Activated CD4-positive, CD25-positive, alpha-beta regulatory T cell (primary cell): ENCODE results near the gene GPR142.

Experiments
- DNase-seq, 4 experiments: peaks; one replicate each; lab custom pipeline; 2025; lab: John Stamatoyannopoulos, UW

GPR142 gene

GRCh38 chr17:74367206-74367605 lies at the start of gene GPR142:
TSS of gene GPR142 (plus strand) at chr17:74367506. CDS start at chr17:74369541, 2,035 bp downstream.
- DNase-seq, result no peak

GRCh38 chr17:74318391-74318790 lies 48.9 kb upstream of the GPR142 start:
- no peak for DNase-seq

DNA sequence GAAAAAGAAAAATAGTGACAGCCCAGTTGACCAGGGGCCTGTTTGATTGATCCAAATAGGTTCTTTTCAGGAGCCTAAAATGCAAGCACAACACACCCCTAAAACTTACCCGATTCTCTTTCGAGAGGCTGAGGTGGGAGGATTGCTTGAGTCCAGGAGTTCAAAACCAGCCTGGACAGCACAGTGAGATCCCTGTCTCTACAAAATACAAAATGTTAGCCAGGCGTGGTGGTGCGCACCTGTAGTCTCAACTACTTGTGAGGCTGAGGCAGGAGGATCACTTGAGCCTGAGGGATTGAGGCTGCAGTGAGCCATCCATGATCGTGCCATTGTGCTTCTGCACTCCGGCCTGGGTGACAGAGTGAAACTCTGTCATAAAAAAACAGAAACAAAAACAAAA lies 42.8 kb upstream of the GPR142 start:
- DNase-seq, result no peak

GRCh38 chr17:74325376-74325742 lies 41.9 kb upstream of the GPR142 start:
- no peak for DNase-seq

DNA sequence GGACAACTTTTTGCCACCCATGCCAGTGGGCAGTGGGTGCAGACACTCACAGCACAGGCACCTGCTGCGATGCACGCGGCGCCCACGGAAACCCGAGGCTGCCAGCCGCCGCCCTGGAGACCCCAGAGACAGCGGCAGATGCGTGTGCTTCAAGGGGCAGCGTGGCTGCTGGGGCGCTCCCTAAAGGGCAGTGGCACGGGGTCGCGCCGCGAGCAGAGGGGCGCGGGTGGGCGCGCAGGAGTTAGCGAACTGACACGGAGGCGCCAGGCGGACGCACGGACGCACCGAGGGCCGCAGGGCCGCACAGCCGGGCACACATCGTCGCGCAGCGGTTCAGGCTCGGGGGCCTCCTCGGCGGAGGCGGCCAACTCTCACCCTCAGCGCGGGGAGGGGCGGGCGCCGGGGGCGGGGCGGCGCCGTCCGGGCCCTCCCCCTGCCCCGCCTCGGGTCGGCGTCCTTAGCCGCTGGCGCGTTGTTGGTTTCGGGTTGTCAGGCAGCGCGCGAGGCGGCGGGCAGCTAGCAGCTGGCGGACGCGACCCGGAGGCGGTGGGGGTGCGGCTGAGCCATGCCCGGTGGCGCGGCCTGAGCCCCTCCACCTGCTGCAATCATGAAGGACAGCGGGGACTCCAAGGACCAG lies 41.4 kb upstream of the GPR142 start, which contains the start of gene KIF19:
TSS of gene KIF19 (plus strand) at position 484 of the 637 bp plus-strand sequence. CDS start at position 608, 124 bp downstream.
- DNase-seq, result peak in 3 of 4 experiments; percentile 8 to 16 (median 13)

GRCh38 chr17:74326506-74326905 lies 40.8 kb upstream of the GPR142 start:
- no peak for DNase-seq

DNA sequence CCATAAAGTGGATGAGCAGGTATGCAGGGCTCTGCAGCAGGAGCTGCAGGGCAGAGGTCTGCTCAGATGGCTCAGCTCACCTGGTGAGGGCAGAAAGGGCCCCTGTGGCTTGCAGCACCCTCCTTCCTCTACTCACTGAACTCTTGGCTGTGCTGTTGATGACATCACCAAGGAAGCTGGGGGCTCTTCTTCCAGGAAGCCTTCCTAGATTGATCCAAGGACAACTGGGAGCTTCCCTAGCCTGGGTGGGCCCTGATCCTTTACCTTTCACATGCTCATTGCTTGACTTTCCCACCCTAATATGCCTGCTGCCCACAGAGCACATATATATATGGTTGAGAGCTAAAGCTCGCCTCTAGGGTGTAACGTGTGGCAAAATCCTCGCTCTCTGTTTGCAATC lies 38.8 kb upstream of the GPR142 start:
- no peak for DNase-seq

DNA sequence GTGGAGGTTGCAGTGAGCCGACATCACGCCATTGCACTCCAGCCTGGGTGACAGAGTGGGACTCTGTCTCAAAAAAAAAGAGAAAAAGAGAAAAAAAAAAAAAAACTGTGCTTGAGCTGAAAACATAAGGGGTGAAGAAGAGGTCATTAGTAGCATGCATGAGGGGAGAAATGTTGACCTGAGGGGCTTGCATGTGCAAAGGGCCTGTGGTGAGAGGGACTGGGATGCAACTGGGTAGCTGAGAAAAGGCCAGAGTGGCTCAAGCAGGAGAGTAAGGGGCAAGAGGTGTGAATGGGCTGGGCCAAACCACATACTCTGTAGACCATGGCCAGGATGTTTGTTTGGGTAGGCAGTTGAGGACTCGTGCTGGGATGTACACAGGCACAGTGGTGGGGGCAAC lies 37.9 kb upstream of the GPR142 start:
- DNase-seq, result no peak

DNA sequence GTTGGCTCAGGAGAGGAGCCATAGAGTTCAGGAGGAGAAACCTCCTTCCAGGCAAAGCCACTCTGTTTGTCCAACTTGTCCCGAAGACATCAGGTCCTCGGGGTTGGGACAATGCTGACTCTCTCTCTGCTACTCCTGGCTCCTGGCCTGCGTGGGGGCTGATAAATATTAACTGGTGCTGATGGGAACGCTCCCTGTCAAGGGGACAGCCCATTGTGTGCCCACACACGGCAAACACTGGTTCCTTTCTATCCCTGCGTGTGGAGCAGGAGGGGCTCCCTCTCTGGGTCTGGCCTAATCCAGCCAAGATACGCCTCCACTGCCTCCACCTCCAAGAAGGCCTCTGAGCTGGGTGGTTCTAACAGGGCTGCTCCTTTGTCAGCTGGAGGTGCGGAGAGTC lies 36.9 kb upstream of the GPR142 start:
- DNase-seq, result no peak

DNA sequence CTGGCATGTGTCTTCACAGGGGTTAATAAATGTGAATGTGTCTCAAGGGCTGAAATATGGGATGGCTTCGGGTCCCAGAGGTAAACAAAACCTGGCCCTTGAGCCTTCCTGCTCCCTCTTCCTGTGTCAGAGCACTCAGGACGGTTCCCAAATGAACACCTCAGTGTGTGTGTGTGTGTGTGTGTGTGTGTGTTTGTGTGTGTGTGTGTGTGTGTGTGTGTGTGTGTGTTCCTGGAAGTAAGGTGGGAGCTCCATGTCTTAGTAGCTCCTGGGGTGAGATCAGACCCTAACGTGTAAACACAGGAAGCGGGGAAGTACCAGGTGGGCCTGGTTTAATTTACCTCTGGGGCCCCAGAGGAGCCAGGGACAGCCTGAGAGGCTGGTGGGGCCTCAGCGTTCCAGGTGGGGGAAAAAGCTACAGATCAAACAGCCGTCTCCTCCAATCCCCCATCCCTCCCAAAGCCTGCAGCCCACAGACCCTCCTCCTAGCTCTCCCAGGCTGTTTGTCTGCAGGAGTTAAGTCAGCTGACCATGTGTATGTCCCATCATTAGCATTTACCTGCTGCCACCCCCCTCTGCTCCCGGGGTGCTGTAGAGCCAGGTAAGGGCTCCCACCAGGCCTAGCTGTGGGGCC lies 35.2 kb upstream of the GPR142 start:
- no peak for DNase-seq

DNA sequence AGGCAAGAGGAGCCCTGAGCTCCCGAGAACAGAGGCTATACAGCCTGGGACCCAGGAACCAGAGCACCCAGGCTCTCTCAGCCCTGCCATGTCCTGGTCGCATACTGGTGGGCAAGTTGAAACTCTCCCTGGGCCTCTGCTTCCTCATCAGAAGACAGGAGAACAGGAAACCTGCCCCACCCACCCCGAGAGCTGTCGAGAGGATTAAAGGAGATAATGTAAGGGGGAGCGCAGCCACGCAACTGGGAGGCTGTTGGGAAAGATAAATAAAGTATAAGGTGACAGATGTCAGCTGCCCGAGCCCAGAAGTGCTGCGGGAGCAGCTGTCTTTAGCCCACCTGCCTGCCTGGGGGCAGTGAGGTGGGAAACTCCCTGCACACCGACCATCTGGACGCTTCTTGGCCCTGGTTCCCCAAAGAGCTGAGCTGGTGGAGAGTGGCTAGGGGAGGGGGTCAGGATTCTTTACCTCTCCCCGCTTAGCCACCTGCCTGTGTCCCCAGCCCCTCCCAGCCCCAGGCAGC lies 34.5 kb upstream of the GPR142 start:
- DNase-seq, result no peak

DNA sequence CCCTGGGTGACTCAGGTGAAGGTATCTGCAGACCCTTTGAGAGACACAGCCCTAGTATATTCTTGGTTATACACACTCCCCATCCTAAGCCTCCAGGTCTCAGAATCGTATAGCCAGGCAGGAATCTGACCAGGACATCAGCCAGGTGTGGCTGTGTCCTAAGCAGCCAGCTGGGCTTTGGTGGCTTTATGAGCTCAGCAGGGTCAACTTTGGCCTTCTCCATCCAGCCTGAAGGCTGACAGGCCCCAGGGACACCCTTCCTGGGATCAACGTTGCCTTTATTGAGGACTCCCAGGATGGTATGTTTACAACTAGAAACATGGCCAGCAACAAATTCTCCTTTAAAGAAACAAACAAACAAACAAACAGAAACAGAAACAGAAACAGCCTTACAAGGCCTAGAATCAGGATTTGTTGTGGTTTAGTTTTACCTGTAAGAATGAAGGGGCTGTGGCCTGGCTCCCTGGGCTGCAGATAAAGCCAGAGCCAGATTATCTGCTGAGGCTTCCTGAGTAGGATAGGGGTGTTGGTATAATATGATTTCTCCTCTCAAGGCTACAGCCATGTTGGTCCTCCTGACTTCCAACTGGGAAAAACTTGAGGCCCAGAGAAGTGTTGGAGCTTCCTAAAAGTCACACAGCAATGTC lies 32.8 kb upstream of the GPR142 start:
- no peak for DNase-seq

DNA sequence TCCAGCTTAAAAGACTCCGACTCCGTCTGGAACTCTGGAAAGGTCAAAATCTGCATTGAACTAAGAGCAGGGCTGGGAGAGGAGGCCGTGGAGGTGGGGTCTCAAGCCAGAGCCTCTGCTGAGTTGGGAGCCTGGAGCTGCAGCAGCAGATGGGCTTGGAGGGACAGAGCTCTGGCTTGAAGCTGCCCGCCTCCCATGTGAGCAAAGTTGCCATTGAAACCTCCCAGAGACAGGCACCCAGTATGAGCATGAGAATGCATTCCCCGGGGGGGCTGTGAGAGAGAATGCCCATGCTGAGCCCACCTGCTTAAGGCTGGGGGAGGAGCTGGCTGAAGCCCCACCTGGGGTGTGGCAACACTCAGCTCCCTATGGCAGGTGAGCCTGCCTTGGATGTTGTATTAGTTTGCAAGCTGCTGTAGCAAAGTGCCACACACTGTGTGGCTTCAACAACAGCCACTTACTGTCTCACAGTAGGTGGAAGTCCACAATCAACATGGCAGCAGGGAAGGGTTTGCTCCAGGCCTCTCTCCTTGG lies 31.7 kb upstream of the GPR142 start:
- no peak for DNase-seq

GRCh38 chr17:74336307-74336706 lies 31.0 kb upstream of the GPR142 start:
- DNase-seq, result no peak

- no peak for DNase-seq
Measured at GRCh38 chr17:74337834-74338500, 29.3 kb upstream of the GPR142 start.

- no peak for DNase-seq
Measured at GRCh38 chr17:74339537-74340195, 27.6 kb upstream of the GPR142 start.

GRCh38 chr17:74340470-74341023 lies 26.8 kb upstream of the GPR142 start:
- DNase-seq, result no peak

- DNase-seq, result no peak
Measured at GRCh38 chr17:74342224-74342623, 25.1 kb upstream of the GPR142 start.

DNA sequence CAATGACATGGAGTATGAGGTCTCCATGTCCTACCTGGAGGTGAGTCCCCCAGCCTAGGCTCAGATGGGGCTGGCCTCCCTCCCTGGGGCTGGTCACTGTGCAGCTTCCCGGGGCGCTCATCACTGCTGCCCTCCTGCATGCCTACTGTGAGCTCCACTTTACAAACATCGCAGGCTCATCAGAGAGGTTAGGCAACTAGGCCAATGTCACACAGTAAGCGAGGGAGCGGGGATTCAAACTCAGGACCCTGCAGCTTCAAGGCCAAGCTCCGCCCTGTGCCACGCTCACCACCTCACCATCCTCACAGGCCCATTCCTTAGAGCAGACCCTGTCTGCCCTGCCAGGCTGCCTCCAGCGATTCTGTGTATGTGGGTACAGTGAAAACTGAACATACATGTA lies 24.2 kb upstream of the GPR142 start:
- DNase-seq, result no peak

DNA sequence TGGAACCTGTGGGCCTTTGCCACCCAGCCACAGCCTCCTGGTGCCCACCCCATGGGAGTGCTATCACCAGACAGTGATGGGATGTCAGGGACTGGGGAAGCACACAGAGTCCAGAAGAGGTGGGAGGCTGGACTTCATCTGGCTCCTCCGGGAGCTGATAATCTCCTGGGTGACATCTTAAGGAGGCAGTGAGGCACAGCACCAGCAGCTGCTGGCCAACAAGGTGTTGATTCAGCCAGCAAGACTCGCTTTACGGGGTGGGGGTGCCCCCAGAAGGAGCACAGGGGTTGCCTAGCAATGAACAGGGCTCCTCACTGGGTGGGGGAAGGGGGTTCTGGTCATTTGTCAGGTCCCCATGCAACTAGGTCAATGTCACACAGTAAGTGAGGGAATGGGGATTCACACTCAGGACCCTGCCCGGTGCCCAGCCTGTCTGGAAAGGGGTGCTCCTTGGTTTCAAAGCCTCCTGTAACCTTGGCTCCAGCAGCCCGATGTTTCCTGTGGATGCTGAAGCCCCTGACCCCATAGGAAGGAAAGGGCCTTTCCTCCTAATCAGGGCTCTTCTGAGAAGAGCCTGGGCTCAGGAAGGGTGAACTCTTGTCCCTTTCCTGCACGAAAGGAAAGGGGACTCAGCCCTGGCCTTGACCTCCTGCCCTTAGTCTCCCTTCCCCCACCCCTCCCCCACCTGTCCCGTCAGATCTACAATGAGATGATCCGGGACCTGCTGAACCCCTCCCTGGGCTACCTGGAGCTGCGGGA lies 23.6 kb upstream of the GPR142 start:
- DNase-seq, result no peak

GRCh38 chr17:74344658-74345057 lies 22.6 kb upstream of the GPR142 start:
- DNase-seq, result no peak
